C4-2B (cell line): ENCODE data around the gene TFPI2.
"Not testable (repeated sequence)": the region's sequence is repeated elsewhere in the genome, so short reads cannot be mapped to it uniquely, and the experiment has no call there.

Source experiments
- H3K27ac ChIP-seq: fragments of 450-650 bp; 2 replicates; pipeline ENCODE4 v1.5.1; 2017
- CTCF ChIP-seq: fragments of 450-650 bp; conservative IDR thresholded peaks from 2 replicates; pipeline ENCODE4 v1.5.1; 2017; ENCODE audit warnings: mild to moderate bottlenecking
- ZFX ChIP-seq: fragments of 450-650 bp; IDR thresholded peaks from 2 replicates; pipeline ENCODE4 v1.6.1; 2017

The TFPI2 gene

GRCh38 chr7:93914581-93915066 is 24.1 kb upstream of the TFPI2 start:
- H3K27ac ChIP-seq, result no peak overlapping the region
- TF ChIP-seq ZFX, result no peak
- no peak for TF ChIP-seq CTCF

DNA sequence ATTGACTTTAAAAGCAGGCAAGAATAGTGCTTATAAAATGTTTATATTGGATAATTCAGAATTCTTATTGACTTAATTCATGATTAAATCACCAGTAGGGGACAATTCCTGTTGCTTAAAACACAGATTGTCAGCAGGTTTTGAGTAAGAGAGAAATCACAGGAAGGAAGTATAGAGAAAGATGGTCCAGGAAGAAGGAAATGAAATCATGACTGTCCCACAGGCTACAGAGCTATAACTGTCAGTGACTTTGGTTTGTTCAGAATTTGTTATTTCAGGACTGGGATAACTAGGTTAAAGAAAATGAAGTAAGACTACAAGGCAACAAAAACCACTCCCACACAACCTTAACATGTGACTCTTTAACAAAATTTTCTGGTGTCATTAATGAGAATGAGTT is 22.6 kb upstream of the TFPI2 start:
- TF ChIP-seq ZFX, result no peak
- no peak for TF ChIP-seq CTCF
- H3K27ac ChIP-seq, result no peak overlapping the region

DNA sequence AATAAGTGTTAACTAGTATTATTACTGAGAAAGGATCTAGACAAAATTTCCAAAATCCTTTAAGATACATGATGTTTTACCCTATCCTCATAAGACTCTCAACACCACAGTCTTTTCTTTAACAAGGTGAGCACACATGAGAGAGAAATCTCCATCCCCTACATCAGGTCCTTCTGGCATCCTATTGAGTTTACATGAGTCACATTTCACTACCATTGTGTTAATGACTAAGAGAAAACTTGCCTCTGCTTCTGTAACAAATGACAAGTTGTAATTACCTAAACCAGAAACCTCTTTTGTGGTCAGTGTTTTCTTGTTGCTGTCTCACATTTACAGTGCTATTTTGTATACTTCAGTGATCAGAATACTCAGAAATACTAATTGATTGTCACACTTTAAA is 21.1 kb upstream of the TFPI2 start:
- H3K27ac ChIP-seq, result not testable (repeated sequence)

DNA sequence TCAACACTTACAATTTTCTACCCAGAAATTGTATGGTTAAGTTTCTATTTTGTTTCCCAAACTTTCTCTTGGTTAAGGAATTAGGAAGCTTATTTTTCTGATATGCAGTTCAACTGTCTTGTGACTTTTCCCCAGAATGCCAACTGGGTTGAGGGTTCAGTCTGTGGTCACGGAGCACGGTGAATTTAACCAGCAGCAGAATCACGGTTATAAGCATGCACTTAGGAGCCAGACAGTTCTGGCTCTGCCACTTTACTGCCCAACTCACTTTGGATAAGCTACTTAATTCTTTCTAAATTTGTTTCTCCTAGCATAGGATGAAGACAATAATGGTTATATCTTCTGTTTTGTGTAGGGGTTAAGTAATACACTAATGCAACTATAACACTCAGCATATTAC is 20.7 kb upstream of the TFPI2 start:
- not testable (repeated sequence) for H3K27ac ChIP-seq

DNA sequence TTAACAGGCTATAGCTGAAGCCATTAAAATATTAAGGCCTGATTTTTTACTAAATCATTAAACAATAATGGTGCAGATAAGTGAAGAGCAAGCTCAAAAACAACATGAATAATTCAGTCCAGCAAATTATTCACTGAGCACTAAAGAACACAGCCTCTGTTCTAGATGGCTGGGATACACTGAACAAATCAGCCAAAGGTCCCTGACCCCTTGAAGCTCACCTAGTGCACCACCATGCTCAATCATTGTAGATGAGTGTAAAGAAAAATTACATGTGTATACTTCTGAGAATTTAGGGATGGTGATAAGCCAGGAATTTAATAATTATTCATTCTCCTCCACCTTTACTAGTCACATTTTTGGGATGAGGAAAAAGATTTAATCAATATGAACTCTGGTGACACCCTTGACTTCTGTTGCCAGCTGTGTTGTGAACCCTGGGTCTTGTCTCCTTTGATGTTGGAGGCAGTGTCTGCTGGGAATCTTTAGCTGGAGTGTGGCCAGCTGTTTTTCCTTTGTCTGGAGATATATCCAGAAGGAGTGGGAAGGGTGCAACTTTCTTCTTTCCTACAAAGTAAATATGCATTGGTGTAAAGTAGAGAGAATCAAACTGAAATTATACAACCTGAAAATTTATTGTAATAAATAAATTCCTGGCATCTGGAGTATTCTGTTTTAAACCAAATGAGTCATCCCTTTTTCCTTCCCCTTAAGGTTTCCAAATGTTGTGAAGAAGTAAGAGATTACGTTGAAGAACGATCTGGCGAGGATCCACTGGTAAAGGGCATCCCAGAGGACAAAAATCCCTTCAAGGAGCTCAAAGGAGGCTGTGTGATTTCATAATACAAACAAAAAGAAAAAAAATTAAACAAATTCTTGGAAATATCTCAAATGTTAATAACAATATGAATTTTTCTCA is 19.8 kb upstream of the TFPI2 start:
- H3K27ac ChIP-seq, result no peak overlapping the region
- no peak for TF ChIP-seq CTCF
- TF ChIP-seq ZFX, result no peak

GRCh38 chr7:93906267-93906666 is 15.7 kb upstream of the TFPI2 start, which contains the start of gene GNGT1:
Gene GNGT1 (plus strand): TSS chr7:93906567. CDS start chr7:93906747, 180 bp downstream.
- no peak within 1 kb of the TSS for H3K27ac ChIP-seq
- TF ChIP-seq ZFX (no peak), CTCF (no peak)

GRCh38 chr7:93902777-93903423 is 12.3 kb upstream of the TFPI2 start:
- H3K27ac ChIP-seq, result no peak overlapping the region
- peak; percentile 92 for TF ChIP-seq CTCF
- no peak for TF ChIP-seq ZFX

- no peak for TF ChIP-seq CTCF
- TF ChIP-seq ZFX, result no peak
- H3K27ac ChIP-seq, result no peak overlapping the region
These were observed 7.1 kb upstream of the TFPI2 start for GRCh38 chr7:93897680-93898079.
